IMR-90 (cell line): ENCODE measurements around the gene TTLL9. TPM values are rescaled to one million over a fixed set of nuclear protein-coding genes. Genes with fewer than 3 reads are reported as not detected.
A peak's percentile ranks its signal among the peaks of the same experiment; 100 is the strongest.

Source experiments
- ATAC-seq: fragments of 200-7000 bp; cut with Tn5 transposase; 2 replicates; pipeline ENCODE4 v1.9.1; 2020; ENCODE audit warnings: low read depth, mild to moderate bottlenecking, moderate library complexity
- BruUV-seq: library from RNA; stranded (reverse); fragments of 400-500 nt; replicated peaks from 2 replicates; lab custom pipeline; 2021; lab: Mats Ljungman, UMichigan
- CTCF ChIA-PET: fragments of 300-600 bp; formaldehyde crosslinking; extraction: SDS; loops from one replicate; lab custom pipeline; 2021; ENCODE audit warnings: antibody characterized with exemption; lab: Yijun Ruan, JAX
- POLR2A ChIA-PET: fragments of 300-600 bp; sonication (Branson Sonifier 250); formaldehyde crosslinking; loops from one replicate; lab custom pipeline; 2022; ENCODE audit warnings: antibody characterized with exemption; ENCODE audit not compliant: unreplicated experiment; lab: Charles Lee
- DNase-seq: peaks from one replicate; pipeline ENCODE4 v3.0.0; 2013
- H2AFZ ChIP-seq: replicated peaks from 2 replicates; pipeline ENCODE3; 2013; ENCODE audit warnings: low read length, mild to moderate bottlenecking; ENCODE audit not compliant: poor library complexity
- H2AK5ac ChIP-seq: 2 replicates; pipeline ENCODE4 v1.6.1; 2013; ENCODE audit warnings: low read depth, low read length, inconsistent platforms
- H2AK9ac ChIP-seq: replicated peaks from 2 replicates; pipeline ENCODE3; 2013; ENCODE audit warnings: mild to moderate bottlenecking, low read depth, low read length, moderate library complexity; ENCODE audit not compliant: poor library complexity
- H2BK120ac ChIP-seq: 2 replicates; pipeline ENCODE4 v1.6.1; 2013; ENCODE audit warnings: low read depth, low read length, inconsistent platforms
- H2BK15ac ChIP-seq: 3 replicates; pipeline ENCODE4 v1.6.1; 2013; ENCODE audit warnings: low read depth, low read length, inconsistent platforms
- H2BK20ac ChIP-seq: 2 replicates; pipeline ENCODE4 v1.6.1; 2013; ENCODE audit warnings: low read depth, mild to moderate bottlenecking, inconsistent platforms, low read length, moderate library complexity
- H2BK5ac ChIP-seq: 2 replicates; pipeline ENCODE4 v1.6.1; 2013; ENCODE audit warnings: mild to moderate bottlenecking, low read depth, low read length, inconsistent platforms; ENCODE audit not compliant: poor library complexity, severe bottlenecking
- H3K14ac ChIP-seq: replicated peaks from 2 replicates; pipeline ENCODE4 v1.6.1; 2013; ENCODE audit warnings: low read depth, low read length, inconsistent platforms
- H3K18ac ChIP-seq: 2 replicates; pipeline ENCODE4 v1.6.1; 2013; ENCODE audit warnings: low read depth, low read length, control low read depth
- H3K23ac ChIP-seq: 2 replicates; pipeline ENCODE4 v1.6.1; 2013; ENCODE audit warnings: low read depth, low read length, inconsistent platforms
- H3K27ac ChIP-seq: 2 replicates; pipeline ENCODE4 v1.5.1; 2013; ENCODE audit warnings: mild to moderate bottlenecking, control low read depth, low read length; ENCODE audit not compliant: insufficient read depth
- H3K27me3 ChIP-seq: 2 replicates; pipeline ENCODE4 v1.6.1; 2013; ENCODE audit warnings: low read length; ENCODE audit not compliant: control insufficient read depth, insufficient read depth
- H3K36me3 ChIP-seq: 2 replicates; pipeline ENCODE4 v1.6.1; 2013; ENCODE audit warnings: low read length, mixed read lengths; ENCODE audit not compliant: control insufficient read depth, insufficient read depth
- H3K4ac ChIP-seq: 2 replicates; pipeline ENCODE4 v1.6.1; 2013; ENCODE audit warnings: low read depth, low read length, inconsistent platforms
- H3K4me1 ChIP-seq: 2 replicates; pipeline ENCODE4 v1.6.1; 2013; ENCODE audit warnings: low read length, mixed read lengths; ENCODE audit not compliant: control insufficient read depth, insufficient read depth
- H3K4me2 ChIP-seq: 2 replicates; pipeline ENCODE4 v1.6.1; 2013; ENCODE audit warnings: low read depth, mild to moderate bottlenecking, control low read depth, low read length, moderate library complexity
- H3K4me3 ChIP-seq: 2 replicates; pipeline ENCODE4 v1.5.1; 2013; ENCODE audit warnings: low read depth, mild to moderate bottlenecking, control low read depth, low read length, moderate library complexity; ENCODE audit not compliant: insufficient read depth
- H3K56ac ChIP-seq: 2 replicates; pipeline ENCODE4 v1.6.1; 2013; ENCODE audit warnings: low read length, inconsistent platforms; ENCODE audit not compliant: insufficient read depth; ENCODE audit errors: extremely low read depth
- H3K79me1 ChIP-seq, 2 experiments: 2 replicates each; pipeline ENCODE4 v1.6.1; 2013; ENCODE audit warnings: low read length in 2 of 2, inconsistent platforms in 1 of 2, low read depth in 1 of 2
- H3K9ac ChIP-seq: 2 replicates; pipeline ENCODE4 v1.6.1; 2013; ENCODE audit warnings: low read depth, low read length, control low read depth
- H3K9me1 ChIP-seq: 2 replicates; pipeline ENCODE4 v1.6.1; 2013; ENCODE audit warnings: low read length, inconsistent platforms; ENCODE audit not compliant: insufficient read depth
- H3K9me3 ChIP-seq: 2 replicates; pipeline ENCODE4 v1.6.1; 2013; ENCODE audit warnings: low read length; ENCODE audit not compliant: control insufficient read depth, insufficient read depth
- H4K20me1 ChIP-seq: 2 replicates; pipeline ENCODE4 v1.6.1; 2013; ENCODE audit warnings: low read length, inconsistent platforms; ENCODE audit not compliant: insufficient read depth
- H4K5ac ChIP-seq: 2 replicates; pipeline ENCODE4 v1.6.1; 2013; ENCODE audit warnings: mild to moderate bottlenecking, low read depth, low read length, control low read depth
- H4K8ac ChIP-seq, 2 experiments: 2 replicates each; pipeline ENCODE4 v1.6.1; 2013; ENCODE audit warnings: low read depth in 2 of 2, low read length in 2 of 2, control low read depth in 1 of 2, inconsistent platforms in 1 of 2
- H4K91ac ChIP-seq: 2 replicates; pipeline ENCODE4 v1.6.1; 2013; ENCODE audit warnings: low read depth, low read length, inconsistent platforms; ENCODE audit not compliant: insufficient read depth
- BHLHE40 ChIP-seq: fragments of 150-350 bp; IDR thresholded peaks from 2 replicates; pipeline ENCODE4 v1.6.1; 2016; ENCODE audit warnings: mild to moderate bottlenecking, low read depth, low read length
- RAD21 ChIP-seq: IDR thresholded peaks from 2 replicates; pipeline ENCODE4 v1.6.1; 2012; ENCODE audit warnings: low read length, improper control_type of control experiment
- USF2 ChIP-seq: fragments of 150-350 bp; IDR thresholded peaks from 2 replicates; pipeline ENCODE4 v1.6.1; 2017; ENCODE audit warnings: mild to moderate bottlenecking, antibody characterized with exemption, low read length, low read depth
- WGBS, 2 experiments: methylation state at CpG; one replicate each; pipeline versions ENCODE4 v1.1.5 to v1.1.7; 2013; ENCODE audit warnings: missing lambda C conversion rate in 2 of 2; ENCODE audit not compliant: insufficient read length in 1 of 2; ENCODE audit errors: extremely low coverage in 2 of 2; 5-methylcytosine and 5-hydroxymethylcytosine counted together
- dilution Hi-C: fragments of 300-500 bp; cut with HindIII; formaldehyde crosslinking; loops from one replicate; pipeline ENCODE4 v1.14.3; 2018; ENCODE audit warnings: low sequenced_read_pairs; ENCODE audit not compliant: unreplicated experiment
- in situ Hi-C: fragments of 300-500 bp; cut with MboI; formaldehyde crosslinking; loops from 3 replicates; pipeline ENCODE4 v1.14.3; 2019; ENCODE audit warnings: low sequenced_read_pairs, inconsistent platforms, mixed read lengths
- intact Hi-C: fragments of 100-400 bp; cut with micrococcal nuclease; formaldehyde crosslinking; loops from 2 replicates; pipeline ENCODE4 v1.10.0; 2022
- polyA plus RNA-seq, 3 experiments: library from polyadenylated mRNA; depleted of rRNA; stranded (reverse); fragments of >200 nt; gene quantifications; 2 replicates each; pipeline ENCODE4 v1.2.3, GENCODE V29; 2012; ENCODE audit warnings: low replicate concordance in 1 of 3
- total RNA-seq: library from RNA; depleted of rRNA; stranded (reverse); fragments of >200 nt; gene quantifications from 2 replicates; pipeline ENCODE4 v1.2.3, GENCODE V29; 2012

The TTLL9 gene
- total and polyA plus RNA-seq, 2 of the 4 experiments (the other 2 are of a cell fraction): not detected

- 17% methylated on average over 22 of the region's 45 CpGs; no CpG with 5 or more reads in 1 of the 2 experiments for WGBS, 2 experiments
- Histone ChIP-seq H2AK9ac (no peak overlapping the region), H3K9ac (no peak overlapping the region), H4K8ac (no peak overlapping the region), H3K27me3 (peaks cover 60% of the 10 kb centered on the region), H2BK15ac (no peak overlapping the region), H3K9me1 (no peaks in the 10 kb centered on the region), H2BK20ac (no peak overlapping the region), H3K23ac (no peak overlapping the region), H4K91ac (no peak overlapping the region), H2BK120ac (no peak overlapping the region), H3K9me3 (no peaks in the 10 kb centered on the region), H4K20me1 (peaks cover 4% of the 10 kb centered on the region; the same call in 1 of the 2 replicates), H3K27ac (no peak overlapping the region), H3K18ac (no peak overlapping the region), H2AK5ac (no peak overlapping the region), H3K4me1 (no peaks in the 10 kb centered on the region), H3K36me3 (no peaks in the 10 kb centered on the region), H2AFZ (no peak overlapping the region), H4K5ac (no peak overlapping the region), H3K4me3 (no peak overlapping the region), H3K56ac (no peak overlapping the region), H3K4ac (no peak overlapping the region), H2BK5ac (no peak overlapping the region), H3K79me1 (no peaks in the 10 kb centered on the region), H3K4me2 (no peak overlapping the region), H3K14ac (no peak overlapping the region)
- POLR2A ChIA-PET: no interaction called here
- peak; percentile 33; the same call in 1 of the 2 replicates for TF ChIP-seq BHLHE40
- TF ChIP-seq RAD21: no peak
- TF ChIP-seq USF2: no peak
- in situ Hi-C loops (loop anchor here (25.0 kb wide), 2 partner anchors 638 to 813 kb away; partner anchors contain the start of gene C20orf203), dilution Hi-C loops (no loop called here), intact Hi-C loops (no loop called here)
- CTCF ChIA-PET: no interaction called here
- ATAC-seq (no peak), DNase-seq (no peak)
- BruUV-seq: no TSS peak
These were observed 21.0 kb upstream of the TTLL9 start for GRCh38 chr20:31849306-31849930.
